Endothelial cell of umbilical vein (primary cell): ENCODE results near the gene RAB31. TPM values are rescaled to one million over a fixed set of nuclear protein-coding genes. Genes with fewer than 3 reads are reported as not detected.

Source experiments
- BruUV-seq: library from RNA; stranded (reverse); fragments of 400-500 nt; replicated peaks from 2 replicates; lab custom pipeline; 2021; lab: Mats Ljungman, UMichigan
- CTCF ChIA-PET: fragments of 300-600, 350-600 bp; sonication (Branson Sonifier 250); formaldehyde crosslinking; loops from one replicate; lab custom pipeline; 2021; ENCODE audit warnings: antibody characterized with exemption, inconsistent platforms; lab: Charles Lee
- POLR2A ChIA-PET: fragments of 300-600, 350-600 bp; sonication (Branson Sonifier 250); formaldehyde crosslinking; loops from one replicate; lab custom pipeline; 2021; ENCODE audit warnings: antibody characterized with exemption, inconsistent platforms; lab: Charles Lee
- DNase-seq: peaks from one replicate; pipeline ENCODE4 v3.0.0-alpha.2; 2011; ENCODE audit warnings: low read depth, low spot score
- FAIRE-seq: peaks from 2 replicates; lab custom pipeline; 2011; peaks lifted over from hg19 to GRCh38; lab: Jason Lieb, UNC
- H2AFZ ChIP-seq: 2 replicates; pipeline ENCODE4 v1.6.0; 2012; ENCODE audit warnings: low read depth, low read length, control low read depth, inconsistent platforms
- H3K27ac ChIP-seq: 2 replicates; pipeline ENCODE4 v1.5.1; 2011; ENCODE audit warnings: low read depth, mild to moderate bottlenecking, control low read depth, low read length, moderate library complexity; ENCODE audit not compliant: insufficient read depth
- H3K27me3 ChIP-seq, 2 experiments: 2 replicates each; pipeline versions ENCODE4 v1.6.0 to v1.6.1; 2011; ENCODE audit warnings: low read length in 2 of 2, mixed read lengths in 1 of 2; ENCODE audit not compliant: control insufficient read depth in 2 of 2, insufficient read depth in 2 of 2
- H3K36me3 ChIP-seq, 2 experiments: 2 replicates in 1 of 2; 3 replicates in 1 of 2; pipeline ENCODE4 v1.5.1; 2011; ENCODE audit warnings: low read length in 2 of 2, mild to moderate bottlenecking in 1 of 2, moderate library complexity in 1 of 2; ENCODE audit not compliant: control insufficient read depth in 2 of 2, insufficient read depth in 2 of 2; ENCODE audit errors: extremely low read depth in 1 of 2
- H3K4me1 ChIP-seq: 3 replicates; pipeline ENCODE4 v1.5.1; 2011; ENCODE audit warnings: mild to moderate bottlenecking, low read length; ENCODE audit not compliant: control insufficient read depth, insufficient read depth; ENCODE audit errors: extremely low read depth
- H3K4me2 ChIP-seq: 2 replicates; pipeline ENCODE4 v1.6.1; 2011; ENCODE audit warnings: low read length, control low read depth, mixed read lengths; ENCODE audit not compliant: insufficient read depth
- H3K4me3 ChIP-seq, 3 experiments: fragments of 200-600 bp in 1 of 3; sonication (generic), shearing (Covaris generic) in 1 of 3; replicated peaks in 1 of 3; 2 replicates each; pipeline ENCODE4 v1.5.1; 2011 to 2016; ENCODE audit warnings: control low read depth in 3 of 3, low read length in 3 of 3, mild to moderate bottlenecking in 2 of 3, inconsistent platforms in 1 of 3, low read depth in 1 of 3, moderate library complexity in 1 of 3; ENCODE audit not compliant: insufficient read depth in 1 of 3
- H3K79me2 ChIP-seq: 2 replicates; pipeline ENCODE4 v1.6.0; 2012; ENCODE audit warnings: low read length, inconsistent platforms; ENCODE audit not compliant: control insufficient read depth, insufficient read depth
- H3K9ac ChIP-seq: replicated peaks from 2 replicates; pipeline ENCODE3; 2011; ENCODE audit warnings: low read length, control low read depth; ENCODE audit not compliant: insufficient read depth; ENCODE audit errors: extremely low read depth
- H3K9me1 ChIP-seq: replicated peaks from 3 replicates; pipeline ENCODE4 v1.6.0; 2011; ENCODE audit warnings: mild to moderate bottlenecking, low read length; ENCODE audit not compliant: control insufficient read depth, insufficient read depth; ENCODE audit errors: extremely low read depth
- H3K9me3 ChIP-seq: replicated peaks from 2 replicates; pipeline ENCODE4 v1.5.1; 2012; ENCODE audit warnings: low read length, inconsistent platforms; ENCODE audit not compliant: control insufficient read depth, insufficient read depth
- H4K20me1 ChIP-seq: replicated peaks from 2 replicates; pipeline ENCODE3; 2011; ENCODE audit warnings: mild to moderate bottlenecking, low read length; ENCODE audit not compliant: control insufficient read depth, insufficient read depth; ENCODE audit errors: extremely low read depth
- CTCF ChIP-seq, 2 donors: IDR thresholded peaks; 1 replicate in 1 of 2; 2 replicates in 1 of 2; pipeline ENCODE4 v1.5.1; 2011; ENCODE audit warnings: low read length in 2 of 2, mild to moderate bottlenecking in 2 of 2, moderate library complexity in 2 of 2, control low read depth in 1 of 2, inconsistent platforms in 1 of 2, low read depth in 1 of 2; ENCODE audit not compliant: insufficient read depth in 1 of 2; ENCODE audit errors: extremely low read depth in 1 of 2
- EZH2 ChIP-seq: IDR thresholded peaks from 2 replicates; pipeline ENCODE4 v1.6.1; 2012; ENCODE audit warnings: borderline replicate concordance, low read depth, mild to moderate bottlenecking, moderate library complexity, low read length, inconsistent platforms; ENCODE audit not compliant: severe bottlenecking
- FOS ChIP-seq: IDR thresholded peaks from 2 replicates; pipeline ENCODE4 v1.6.1; 2011; ENCODE audit warnings: mild to moderate bottlenecking, low read length, moderate library complexity, borderline replicate concordance; ENCODE audit not compliant: insufficient read depth
- GATA2 ChIP-seq: IDR thresholded peaks from 2 replicates; pipeline ENCODE4 v1.7.0; 2011; ENCODE audit warnings: low read depth, mild to moderate bottlenecking, moderate library complexity, mixed read lengths, low read length; ENCODE audit not compliant: insufficient read length, insufficient read depth
- JUN ChIP-seq: IDR thresholded peaks from 2 replicates; pipeline ENCODE4 v1.6.1; 2011; ENCODE audit warnings: borderline replicate concordance, low read depth; ENCODE audit not compliant: insufficient read length, insufficient read depth
- MAX ChIP-seq: IDR thresholded peaks from 2 replicates; pipeline ENCODE4 v1.6.1; 2011; ENCODE audit not compliant: insufficient read depth, insufficient read length
- MYC ChIP-seq: IDR thresholded peaks from one replicate; pipeline ENCODE4 v1.6.1; 2011; ENCODE audit warnings: mild to moderate bottlenecking, low read depth, low read length
- POLR2A ChIP-seq: IDR thresholded peaks from 2 replicates; pipeline ENCODE4 v1.6.1; 2012; ENCODE audit warnings: low read depth, mild to moderate bottlenecking, control low read depth, low read length
- POLR2AphosphoS5 ChIP-seq: IDR thresholded peaks from 2 replicates; pipeline ENCODE4 v1.6.1; 2012; ENCODE audit warnings: low read depth, mild to moderate bottlenecking, control low read depth, low read length, moderate library complexity; ENCODE audit not compliant: insufficient read depth
- dilution Hi-C: fragments of 300-500 bp; cut with MboI; formaldehyde crosslinking; loops from one replicate; pipeline ENCODE4 v1.15.0; 2019; ENCODE audit warnings: low sequenced_read_pairs; ENCODE audit not compliant: extremely low pct_ligation_motif_present
- intact Hi-C: fragments of 100-400 bp; cut with micrococcal nuclease; formaldehyde crosslinking; loops from one replicate; pipeline ENCODE4 v1.10.0; 2022
- polyA plus RNA-seq, 4 experiments: library from polyadenylated mRNA; depleted of rRNA in 3 of 4; stranded (reverse) in 3 of 4; unstranded in 1 of 4; fragments of >200 nt; gene quantifications; 2 replicates each; pipeline versions ENCODE4 v1.2.1 to v1.2.3, GENCODE V29; 2011 to 2012; ENCODE audit warnings: missing spikeins in 1 of 4
- total RNA-seq: library from RNA; stranded (reverse); gene quantifications from 2 replicates; pipeline ENCODE4 v1.2.3, GENCODE V29; 2021

Gene RAB31
- total and polyA plus RNA-seq, 2 donors (not counting 3 experiments of a cell fraction or from before 2014, with no cell fraction given): 30.5 TPM

- ChIA-PET POLR2A (interaction anchor here (0.6 kb wide), 1 partner anchor 165 kb away, joined by 3 read pairs; no protein-coding TSS in a partner anchor), CTCF (interaction anchor here (1.1 kb wide), 1 partner anchor 54 kb away, joined by 3 read pairs; the partner anchor contains the start of gene RAB31)
- Histone ChIP-seq H3K4me2 (no peak overlapping the region), H3K9me1 (no peaks in the 10 kb centered on the region), H3K79me2 (peaks cover 2% of the 10 kb centered on the region), H3K9ac (no peak overlapping the region), H4K20me1 (peaks cover 3% of the 10 kb centered on the region), H3K27me3 (no peaks in the 10 kb centered on the region), H2AFZ (no peak overlapping the region), H3K4me1 (no peaks in the 10 kb centered on the region), H3K27ac (no peak overlapping the region), H3K9me3 (no peaks in the 10 kb centered on the region), H3K4me3 (no peak overlapping the region), H3K36me3 (no peaks in the 10 kb centered on the region)
- DNase-seq (no peak), FAIRE-seq (no peak)
- dilution Hi-C loops: no loop called here
- no TSS peak for BruUV-seq
- TF ChIP-seq FOS (no peak), POLR2AphosphoS5 (no peak), MAX (no peak), EZH2 (no peak)
- intact Hi-C loops: no loop called here
These were observed 54.4 kb downstream of the RAB31 start for GRCh38 chr18:9762526-9762925.

GRCh38 chr18:9763157-9763556 is 55.1 kb downstream of the RAB31 start:
- Histone ChIP-seq H3K27me3 (no peaks in the 10 kb centered on the region), H3K4me1 (no peaks in the 10 kb centered on the region), H3K4me3 (no peak overlapping the region), H3K9ac (no peak overlapping the region), H3K9me3 (no peaks in the 10 kb centered on the region), H3K4me2 (no peak overlapping the region), H3K36me3 (no peaks in the 10 kb centered on the region), H3K9me1 (no peaks in the 10 kb centered on the region), H3K27ac (no peak overlapping the region), H3K79me2 (peaks cover 2% of the 10 kb centered on the region), H4K20me1 (peaks cover 3% of the 10 kb centered on the region), H2AFZ (no peak overlapping the region)
- DNase-seq (no peak), FAIRE-seq (no peak)
- no TSS peak for BruUV-seq
- POLR2A ChIA-PET: interaction anchor here (0.6 kb wide), 1 partner anchor 164 kb away, joined by 3 read pairs; no protein-coding TSS in a partner anchor
- dilution Hi-C loops (no loop called here), intact Hi-C loops (no loop called here)
- CTCF ChIA-PET: interaction anchor here (1.0 to 1.1 kb wide), 2 partner anchors 10 to 55 kb away, joined by 3 read pairs; partner anchors contain the start of gene RAB31
- TF ChIP-seq EZH2 (no peak), MAX (no peak), MYC (no peak), GATA2 (no peak), POLR2A (no peak), FOS (no peak), POLR2AphosphoS5 (no peak), CTCF (IDR thresholded peaks at IDR 0.05; ENCODE audit: extremely low read depth in 1 of 2, insufficient read depth in 1 of 2, low read depth in 1 of 2, low read length in 2 of 2) (no peak), JUN (no peak)
